AG09319 (cell line): ENCODE data around the gene AANAT.
"Not testable (repeated sequence)": the region's sequence is repeated elsewhere in the genome, so short reads cannot be mapped to it uniquely, and the experiment has no call there.

ENCODE experiments used
- DNase-seq: peaks from one replicate; pipeline ENCODE4 v3.0.0-alpha.2; 2010; ENCODE audit warnings: low read depth; ENCODE audit errors: extremely low read depth
- TF ChIP-seq, protein P1 (sequence below): IDR thresholded peaks from 2 replicates; pipeline ENCODE4 v1.5.1; 2011; ENCODE audit warnings: low read depth, mild to moderate bottlenecking, inconsistent platforms, low read length, moderate library complexity

The AANAT gene

GRCh38 chr17:76512366-76513305, 45.2 kb downstream of the AANAT start:
- no peak for DNase-seq
- TF ChIP-seq, protein P1, sequence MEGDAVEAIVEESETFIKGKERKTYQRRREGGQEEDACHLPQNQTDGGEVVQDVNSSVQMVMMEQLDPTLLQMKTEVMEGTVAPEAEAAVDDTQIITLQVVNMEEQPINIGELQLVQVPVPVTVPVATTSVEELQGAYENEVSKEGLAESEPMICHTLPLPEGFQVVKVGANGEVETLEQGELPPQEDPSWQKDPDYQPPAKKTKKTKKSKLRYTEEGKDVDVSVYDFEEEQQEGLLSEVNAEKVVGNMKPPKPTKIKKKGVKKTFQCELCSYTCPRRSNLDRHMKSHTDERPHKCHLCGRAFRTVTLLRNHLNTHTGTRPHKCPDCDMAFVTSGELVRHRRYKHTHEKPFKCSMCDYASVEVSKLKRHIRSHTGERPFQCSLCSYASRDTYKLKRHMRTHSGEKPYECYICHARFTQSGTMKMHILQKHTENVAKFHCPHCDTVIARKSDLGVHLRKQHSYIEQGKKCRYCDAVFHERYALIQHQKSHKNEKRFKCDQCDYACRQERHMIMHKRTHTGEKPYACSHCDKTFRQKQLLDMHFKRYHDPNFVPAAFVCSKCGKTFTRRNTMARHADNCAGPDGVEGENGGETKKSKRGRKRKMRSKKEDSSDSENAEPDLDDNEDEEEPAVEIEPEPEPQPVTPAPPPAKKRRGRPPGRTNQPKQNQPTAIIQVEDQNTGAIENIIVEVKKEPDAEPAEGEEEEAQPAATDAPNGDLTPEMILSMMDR = no peak

DNA sequence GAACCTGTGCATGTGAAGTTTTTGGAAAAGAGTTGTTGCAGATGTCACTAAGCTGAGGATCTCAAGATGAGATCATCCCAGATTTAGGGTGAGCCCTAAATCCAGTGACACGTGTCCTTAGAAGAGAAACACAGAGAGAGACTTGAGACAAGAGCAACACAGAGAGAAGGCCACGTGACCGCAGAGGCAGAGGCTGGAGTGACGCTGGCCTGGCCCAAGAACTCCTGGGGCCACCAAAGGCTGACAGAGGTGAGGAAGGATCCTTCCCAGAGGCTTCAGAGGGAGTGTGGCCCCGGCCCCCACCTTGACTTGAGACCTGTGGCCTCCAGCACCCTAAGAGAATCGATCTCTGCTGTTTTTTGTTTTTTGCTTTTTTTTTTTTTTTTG, 45.9 kb downstream of the AANAT start:
- TF ChIP-seq, protein P1 = no peak
- no peak for DNase-seq

- not testable (repeated sequence) for DNase-seq
These were observed 47.0 kb downstream of the AANAT start for GRCh38 chr17:76514355-76514754.

DNA sequence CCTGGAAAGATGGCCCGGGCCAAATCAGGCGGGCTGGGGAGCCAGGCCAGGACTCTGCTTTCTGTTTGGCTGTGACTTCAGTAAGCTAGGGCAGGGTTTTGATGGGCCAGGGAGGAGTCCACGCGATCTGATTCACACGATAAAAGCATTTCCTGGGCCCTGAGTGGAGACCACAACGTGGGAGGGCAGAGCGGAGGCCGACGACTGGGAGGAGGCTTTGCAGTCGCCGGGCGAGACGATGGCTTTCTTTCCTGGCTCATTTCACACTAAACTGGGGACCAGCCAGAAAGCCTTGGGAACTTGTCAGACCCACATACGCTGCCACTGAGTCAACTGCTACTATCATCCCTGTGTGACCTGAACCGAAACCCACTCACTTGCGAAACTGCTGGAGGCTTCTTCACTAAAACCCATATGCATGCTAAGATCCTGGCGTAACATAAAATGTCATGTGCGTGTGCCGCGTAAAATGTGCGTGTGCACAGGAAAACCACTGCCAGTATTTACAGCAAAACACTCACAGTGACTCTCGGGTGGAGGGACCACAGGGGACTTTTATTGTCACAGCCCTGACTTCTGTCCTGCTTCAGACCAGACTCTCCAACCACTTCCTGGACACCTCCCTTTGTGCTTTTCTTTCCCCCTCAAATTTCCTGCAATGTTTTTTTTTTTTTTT, 48.0 kb downstream of the AANAT start:
- DNase-seq = peak; percentile 99
- TF ChIP-seq, protein P1 = no peak

- TF ChIP-seq, protein P1 = no peak
- no peak for DNase-seq
These were observed 50.2 kb downstream of the AANAT start for GRCh38 chr17:76517638-76518038.

DNA sequence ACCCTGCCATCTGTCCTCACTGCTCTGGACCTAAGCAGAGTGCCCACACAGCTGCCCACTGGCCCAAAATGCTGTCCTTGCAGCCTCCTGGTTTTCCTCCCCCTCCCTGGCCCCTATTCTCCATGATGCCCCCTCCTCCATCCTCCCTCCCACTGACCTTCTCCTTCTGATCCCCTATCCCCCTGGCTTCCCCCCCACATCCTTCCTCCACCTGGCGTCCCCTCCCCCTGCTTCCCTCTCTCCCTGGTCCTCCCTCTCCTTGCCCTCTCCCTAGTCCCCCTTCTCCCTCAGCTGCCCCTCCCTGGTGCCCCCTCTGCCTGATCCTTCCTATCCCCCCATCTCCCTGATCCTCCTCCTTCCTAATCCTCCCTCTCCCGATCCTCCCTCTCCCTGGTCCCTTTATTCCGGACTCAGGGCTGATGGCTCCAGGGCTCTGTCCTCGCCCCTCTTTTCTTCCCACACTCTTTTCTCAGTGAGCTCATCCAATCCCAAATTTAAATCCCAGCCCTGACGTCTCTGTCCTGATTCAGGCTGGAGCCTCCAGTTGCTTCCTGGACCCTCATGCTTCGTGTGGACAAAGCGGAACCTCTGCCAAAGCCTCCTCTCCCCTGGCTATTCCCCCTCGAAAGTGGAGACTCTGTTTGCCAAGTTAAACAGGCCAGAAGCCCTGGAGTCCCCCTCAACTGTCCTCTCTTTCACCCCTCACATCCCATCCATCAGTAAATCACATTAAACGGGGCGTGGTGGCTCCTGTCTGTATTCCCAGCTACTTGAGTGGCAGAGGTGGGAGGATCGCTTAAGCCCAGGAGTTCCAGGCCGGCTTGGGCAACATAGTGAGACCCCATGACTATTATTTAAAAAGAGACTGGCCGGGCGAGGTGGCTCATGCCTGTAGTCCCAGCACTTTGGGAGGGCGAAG, 51.9 kb downstream of the AANAT start:
- TF ChIP-seq, protein P1 = no peak
- DNase-seq = no peak
